K562 (cell line): Measurements from ENCODE around the gene FARSA. TPM values are rescaled to one million over a fixed set of nuclear protein-coding genes. Genes with fewer than 3 reads are reported as not detected.

ENCODE experiments used
- BHLHE40 ChIP-seq: IDR thresholded peaks from 2 replicates; pipeline ENCODE4 v1.6.1; 2011; ENCODE audit warnings: low read length, improper control_type of control experiment
- CAMTA2 ChIP-seq: fragments of 250-450 bp; sonication (Bioruptor Pico); conservative IDR thresholded peaks from 2 replicates; pipeline ENCODE4 v1.5.1; 2022
- CBX5 ChIP-seq: IDR thresholded peaks from 2 replicates; pipeline ENCODE4 v1.6.1; 2014; ENCODE audit warnings: low read depth, borderline replicate concordance
- EP300 ChIP-seq: IDR thresholded peaks from 2 replicates; pipeline ENCODE4 v1.6.1; 2012; ENCODE audit warnings: low read length, improper control_type of control experiment
- FOXP1 ChIP-seq: sonication (generic); formaldehyde crosslinking; IDR thresholded peaks from 2 replicates; pipeline ENCODE4 v1.8.0; 2022; ENCODE audit warnings: mild to moderate bottlenecking, missing genetic modification reagents
- HNRNPK ChIP-seq: fragments of 200-400 bp; formaldehyde crosslinking; IDR thresholded peaks from one replicate; pipeline ENCODE4 v1.6.1; 2018; ENCODE audit warnings: mild to moderate bottlenecking, low read depth, low read length; ENCODE audit not compliant: poor library complexity, severe bottlenecking
- KAT7 ChIP-seq: sonication (generic); formaldehyde crosslinking; IDR thresholded peaks from 2 replicates; pipeline ENCODE4 v1.8.0; 2022; ENCODE audit warnings: missing genetic modification reagents, mild to moderate bottlenecking, borderline replicate concordance
- KLF13 ChIP-seq: fragments of 450-650 bp; IDR thresholded peaks from 2 replicates; pipeline ENCODE4 v1.6.1; 2016; ENCODE audit warnings: missing genetic modification characterization, low read depth, mild to moderate bottlenecking, missing compliant biosample characterization, moderate library complexity, borderline replicate concordance
- MLX ChIP-seq, 2 experiments: fragments of 450-650 bp in 1 of 2; sonication (generic) in 1 of 2; formaldehyde crosslinking; conservative IDR thresholded peaks; 2 replicates each; pipeline versions ENCODE4 v1.4.0 to v1.8.1; 2020 to 2022; ENCODE audit warnings: mild to moderate bottlenecking in 1 of 2, missing genetic modification reagents in 1 of 2
- RAD51 ChIP-seq: fragments of 450-650 bp; IDR thresholded peaks from 2 replicates; pipeline ENCODE4 v1.7.1; 2016; ENCODE audit warnings: low read depth, mild to moderate bottlenecking, borderline replicate concordance
- RB1 ChIP-seq: fragments of 450-650 bp; IDR thresholded peaks from 2 replicates; pipeline ENCODE4 v1.6.1; 2017; ENCODE audit warnings: low read depth, mild to moderate bottlenecking
- SMAD1 ChIP-seq: fragments of 150-350 bp; IDR thresholded peaks from 2 replicates; pipeline ENCODE4 v1.6.1; 2014; ENCODE audit warnings: low read length, low read depth; ENCODE audit not compliant: partially characterized antibody
- SRSF3 ChIP-seq: fragments of 200-400 bp; formaldehyde crosslinking; IDR thresholded peaks from 2 replicates; pipeline ENCODE4 v1.6.1; 2016; ENCODE audit warnings: mild to moderate bottlenecking, low read length, moderate library complexity; ENCODE audit not compliant: insufficient read depth
- TAL1 ChIP-seq: fragments of 450-650 bp; IDR thresholded peaks from 2 replicates; pipeline ENCODE4 v1.6.1; 2016; ENCODE audit warnings: mild to moderate bottlenecking
- TOE1 ChIP-seq, 2 experiments: fragments of 450-650 bp in 1 of 2; sonication (generic) in 1 of 2; formaldehyde crosslinking in 1 of 2; IDR thresholded peaks; 2 replicates each; pipeline versions ENCODE4 v1.7.1 to v1.8.0; 2016 to 2022; ENCODE audit warnings: borderline replicate concordance in 2 of 2, mild to moderate bottlenecking in 2 of 2, antibody characterized with exemption in 1 of 2, inconsistent platforms in 1 of 2, low read depth in 1 of 2, missing genetic modification reagents in 1 of 2, moderate library complexity in 1 of 2
- ZBED1 ChIP-seq: IDR thresholded peaks from 2 replicates; pipeline ENCODE4 v1.6.1; 2014
- ZNF212 ChIP-seq: fragments of 450-650 bp; formaldehyde crosslinking; IDR thresholded peaks from 2 replicates; pipeline ENCODE4 v1.4.0; 2020; ENCODE audit warnings: mild to moderate bottlenecking
- polyA plus RNA-seq, 8 experiments: library from polyadenylated mRNA; depleted of rRNA in 4 of 8; stranded (reverse) in 5 of 8; unstranded in 3 of 8; fragments of >200 nt; fragmentation: Nextera tagmentation in 2 of 8; fragmentation: Illumina TruSeq in 1 of 8; extraction: Ambion mirVana in 2 of 8; extraction: Trizol in 1 of 8; gene quantifications; 2 replicates each; pipeline versions ENCODE4 v1.2.1 to v1.2.3, GENCODE V29; 2011 to 2014; ENCODE audit warnings: inconsistent platforms in 1 of 8, missing spikeins in 1 of 8
- total RNA-seq, 7 experiments: library from RNA; depleted of rRNA in 6 of 7; stranded (reverse); fragments of >200 nt in 6 of 7; fragmentation: Illumina TruSeq in 2 of 7; extraction: Trizol in 2 of 7; gene quantifications; 2 replicates each; pipeline versions ENCODE4 v1.2.1 to v1.2.3, GENCODE V29; 2011 to 2021; ENCODE audit warnings: low replicate concordance in 1 of 7
- TF ChIP-seq, protein P1 (sequence below): fragments of 450-650 bp; formaldehyde crosslinking; IDR thresholded peaks from 2 replicates; pipeline ENCODE4 v1.4.0; 2020; ENCODE audit warnings: mild to moderate bottlenecking, mixed read lengths
- TF ChIP-seq, protein P2 (sequence below): sonication (generic); formaldehyde crosslinking; IDR thresholded peaks from 2 replicates; pipeline ENCODE4 v1.5.0; 2020; ENCODE audit warnings: missing genetic modification reagents
- TF ChIP-seq, protein P3 (sequence below): fragments of 200-800 bp; sonication (Bioruptor generic); IDR thresholded peaks from 2 replicates; pipeline ENCODE4 v1.6.1; 2017; ENCODE audit warnings: missing genetic modification characterization, missing compliant biosample characterization

Gene FARSA
- total and polyA plus RNA-seq, 9 of the 15 experiments (the other 6 are each of a cell fraction or from before 2014, with no cell fraction given): 25.2 to 237 (median 89.6) TPM

DNA sequence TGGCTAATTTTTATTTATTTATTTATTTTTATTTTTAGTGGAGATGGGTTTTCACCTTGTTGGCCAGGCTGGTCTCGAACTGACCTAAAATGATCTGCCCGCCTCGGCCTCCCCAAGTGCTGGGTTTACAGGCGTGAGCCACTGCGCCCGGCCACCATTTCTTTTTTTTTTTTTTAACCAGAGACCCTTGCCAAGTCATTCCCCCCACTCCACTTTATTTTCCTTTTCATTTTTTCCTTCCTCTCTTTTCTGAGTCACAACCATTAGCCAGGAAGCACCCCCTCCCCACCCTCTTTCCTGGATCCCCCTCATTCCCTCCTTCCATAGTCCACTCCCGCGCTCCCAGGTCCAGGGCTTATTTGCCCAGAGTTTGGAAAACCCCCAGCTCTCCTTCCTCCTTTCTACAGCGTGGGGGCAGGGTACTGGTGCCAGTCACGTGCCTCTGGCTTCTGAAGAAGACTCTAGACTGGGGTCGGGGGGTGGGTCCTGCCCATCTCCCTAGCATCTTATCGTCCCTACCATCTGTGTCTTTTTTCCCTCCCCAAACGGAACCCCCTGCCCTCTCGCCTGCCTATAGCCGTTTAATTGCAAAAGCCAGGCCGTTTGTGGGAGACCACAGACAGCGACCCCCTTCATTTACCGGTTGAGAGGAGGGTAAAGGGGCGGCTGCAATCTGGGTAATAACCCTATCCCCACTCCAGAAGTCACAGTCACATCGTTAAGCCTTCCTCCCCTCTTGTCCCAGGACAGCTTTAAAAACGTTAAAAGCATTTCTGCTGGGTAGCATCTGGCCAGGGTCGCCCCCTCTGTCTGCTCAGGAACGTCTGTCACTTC, 3.8 kb upstream of the FARSA start (continued):
- TF ChIP-seq RB1 (no peak), SMAD1 (no peak), SRSF3 (no peak), RAD51 (peak; percentile 59), CAMTA2 (no peak), TOE1 (IDR thresholded peaks at IDR 0.05; ENCODE audit: borderline replicate concordance) (peak; percentile 12; the same call in 1 of the 2 replicates), TOE1 (CRISPR knock-in tag; IDR thresholded peaks at IDR 0.05; ENCODE audit: borderline replicate concordance, low read depth) (no peak), BHLHE40 (peak; percentile 86), FOXP1 (no peak), CBX5 (no peak), TAL1 (peak; percentile 4; the same call in 1 of the 2 replicates), KLF13 (tag) (no peak), ZBED1 (no peak; the same call in 1 of the 2 replicates), HNRNPK (no peak), KAT7 (CRISPR knock-in tag) (no peak), ZNF212 (CRISPR knock-in tag) (no peak), MLX (CRISPR knock-in tag; conservative IDR thresholded peaks at IDR 0.05) (no peak), EP300 (peak; percentile 5; the same call in 1 of the 2 replicates)
- TF ChIP-seq, protein P1, sequence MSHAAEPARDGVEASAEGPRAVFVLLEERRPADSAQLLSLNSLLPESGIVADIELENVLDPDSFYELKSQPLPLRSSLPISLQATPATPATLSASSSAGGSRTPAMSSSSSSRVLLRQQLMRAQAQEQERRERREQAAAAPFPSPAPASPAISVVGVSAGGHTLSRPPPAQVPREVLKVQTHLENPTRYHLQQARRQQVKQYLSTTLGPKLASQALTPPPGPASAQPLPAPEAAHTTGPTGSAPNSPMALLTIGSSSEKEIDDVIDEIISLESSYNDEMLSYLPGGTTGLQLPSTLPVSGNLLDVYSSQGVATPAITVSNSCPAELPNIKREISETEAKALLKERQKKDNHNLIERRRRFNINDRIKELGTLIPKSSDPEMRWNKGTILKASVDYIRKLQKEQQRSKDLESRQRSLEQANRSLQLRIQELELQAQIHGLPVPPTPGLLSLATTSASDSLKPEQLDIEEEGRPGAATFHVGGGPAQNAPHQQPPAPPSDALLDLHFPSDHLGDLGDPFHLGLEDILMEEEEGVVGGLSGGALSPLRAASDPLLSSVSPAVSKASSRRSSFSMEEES (CRISPR knock-in tag): peak; percentile 72
- TF ChIP-seq, protein P2, sequence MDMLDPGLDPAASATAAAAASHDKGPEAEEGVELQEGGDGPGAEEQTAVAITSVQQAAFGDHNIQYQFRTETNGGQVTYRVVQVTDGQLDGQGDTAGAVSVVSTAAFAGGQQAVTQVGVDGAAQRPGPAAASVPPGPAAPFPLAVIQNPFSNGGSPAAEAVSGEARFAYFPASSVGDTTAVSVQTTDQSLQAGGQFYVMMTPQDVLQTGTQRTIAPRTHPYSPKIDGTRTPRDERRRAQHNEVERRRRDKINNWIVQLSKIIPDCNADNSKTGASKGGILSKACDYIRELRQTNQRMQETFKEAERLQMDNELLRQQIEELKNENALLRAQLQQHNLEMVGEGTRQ (CRISPR knock-in tag): peak; percentile 64; the same call in 1 of the 2 replicates
- TF ChIP-seq, protein P3, sequence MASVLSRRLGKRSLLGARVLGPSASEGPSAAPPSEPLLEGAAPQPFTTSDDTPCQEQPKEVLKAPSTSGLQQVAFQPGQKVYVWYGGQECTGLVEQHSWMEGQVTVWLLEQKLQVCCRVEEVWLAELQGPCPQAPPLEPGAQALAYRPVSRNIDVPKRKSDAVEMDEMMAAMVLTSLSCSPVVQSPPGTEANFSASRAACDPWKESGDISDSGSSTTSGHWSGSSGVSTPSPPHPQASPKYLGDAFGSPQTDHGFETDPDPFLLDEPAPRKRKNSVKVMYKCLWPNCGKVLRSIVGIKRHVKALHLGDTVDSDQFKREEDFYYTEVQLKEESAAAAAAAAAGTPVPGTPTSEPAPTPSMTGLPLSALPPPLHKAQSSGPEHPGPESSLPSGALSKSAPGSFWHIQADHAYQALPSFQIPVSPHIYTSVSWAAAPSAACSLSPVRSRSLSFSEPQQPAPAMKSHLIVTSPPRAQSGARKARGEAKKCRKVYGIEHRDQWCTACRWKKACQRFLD (CRISPR knock-in tag): 0 out of 2 replicates have a peak, but pooled peaks have one; percentile 27
